KMS-11 (cell line): ENCODE measurements around the gene TMEFF2.

Experiments
- H2AFZ ChIP-seq: fragments of 200-600 bp; sonication (generic); 2 replicates; pipeline ENCODE4 v1.6.1; 2016; ENCODE audit warnings: antibody characterized with exemption, mixed run types, low read depth
- H3K27ac ChIP-seq: fragments of 200-600 bp; sonication (generic); 2 replicates; pipeline ENCODE4 v1.6.1; 2016; ENCODE audit warnings: mild to moderate bottlenecking, mixed run types
- H3K27me3 ChIP-seq: fragments of 200-600 bp; sonication (generic); 2 replicates; pipeline ENCODE4 v1.6.1; 2017; ENCODE audit warnings: mild to moderate bottlenecking, low read depth, mixed run types, moderate library complexity; ENCODE audit not compliant: insufficient read depth
- H3K36me3 ChIP-seq: fragments of 200-600 bp; sonication (generic); 2 replicates; pipeline ENCODE4 v1.6.1; 2017; ENCODE audit warnings: mild to moderate bottlenecking, mixed run types; ENCODE audit not compliant: insufficient read depth
- H3K4me1 ChIP-seq: fragments of 200-600 bp; sonication (generic); 2 replicates; pipeline ENCODE4 v1.6.1; 2016; ENCODE audit warnings: mild to moderate bottlenecking, low read depth, mixed run types; ENCODE audit not compliant: poor library complexity, severe bottlenecking
- H3K4me2 ChIP-seq: fragments of 200-600 bp; sonication (generic); 2 replicates; pipeline ENCODE4 v1.7.0; 2016; ENCODE audit warnings: mild to moderate bottlenecking, mixed run types
- H3K4me3 ChIP-seq: fragments of 200-600 bp; sonication (generic); IDR thresholded peaks from 2 replicates; pipeline ENCODE4 v1.6.1; 2017; ENCODE audit warnings: low read depth, low read length, mixed read lengths; ENCODE audit not compliant: insufficient read depth
- H3K79me2 ChIP-seq: fragments of 200-600 bp; sonication (generic); 2 replicates; pipeline ENCODE4 v1.6.1; 2016; ENCODE audit warnings: low read depth, mixed run types; ENCODE audit not compliant: insufficient read depth
- H3K9ac ChIP-seq: fragments of 200-600 bp; sonication (generic); 2 replicates; pipeline ENCODE4 v1.6.1; 2016; ENCODE audit warnings: mild to moderate bottlenecking, mixed run types
- H4K20me1 ChIP-seq: fragments of 200-600 bp; sonication (generic); 2 replicates; pipeline ENCODE4 v1.6.1; 2016; ENCODE audit warnings: mild to moderate bottlenecking, mixed run types; ENCODE audit not compliant: insufficient read depth
- TF ChIP-seq, protein P1 (sequence below): fragments of 200-600 bp; sonication (generic); conservative IDR thresholded peaks from 2 replicates; pipeline ENCODE4 v1.6.1; 2017; ENCODE audit warnings: low read depth, mild to moderate bottlenecking, antibody characterized with exemption, low read length, moderate library complexity, mixed read lengths

TMEFF2 gene

DNA sequence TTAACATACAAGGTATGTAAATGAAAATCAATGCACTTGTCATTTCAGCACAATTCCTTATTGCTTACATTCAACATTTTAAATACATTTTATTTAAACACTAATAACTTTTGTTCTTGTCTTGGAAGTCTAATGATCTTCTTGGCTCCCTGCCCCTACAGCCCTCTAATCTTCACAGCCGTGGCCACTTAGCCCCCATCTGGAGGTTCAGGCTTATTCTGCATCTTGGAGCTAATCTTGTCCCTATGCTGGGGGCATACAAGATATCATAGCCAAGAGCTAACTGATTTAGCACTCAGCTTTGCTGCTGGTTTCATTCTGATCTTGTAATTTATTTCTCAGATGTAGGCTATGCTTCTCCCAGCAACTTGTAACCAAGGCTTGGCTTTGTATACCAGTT, 140.8 kb downstream of the TMEFF2 start:
- no peaks in the 10 kb centered on the region for H4K20me1 ChIP-seq
- H3K4me2 ChIP-seq: no peak overlapping the region
- TF ChIP-seq, protein P1, sequence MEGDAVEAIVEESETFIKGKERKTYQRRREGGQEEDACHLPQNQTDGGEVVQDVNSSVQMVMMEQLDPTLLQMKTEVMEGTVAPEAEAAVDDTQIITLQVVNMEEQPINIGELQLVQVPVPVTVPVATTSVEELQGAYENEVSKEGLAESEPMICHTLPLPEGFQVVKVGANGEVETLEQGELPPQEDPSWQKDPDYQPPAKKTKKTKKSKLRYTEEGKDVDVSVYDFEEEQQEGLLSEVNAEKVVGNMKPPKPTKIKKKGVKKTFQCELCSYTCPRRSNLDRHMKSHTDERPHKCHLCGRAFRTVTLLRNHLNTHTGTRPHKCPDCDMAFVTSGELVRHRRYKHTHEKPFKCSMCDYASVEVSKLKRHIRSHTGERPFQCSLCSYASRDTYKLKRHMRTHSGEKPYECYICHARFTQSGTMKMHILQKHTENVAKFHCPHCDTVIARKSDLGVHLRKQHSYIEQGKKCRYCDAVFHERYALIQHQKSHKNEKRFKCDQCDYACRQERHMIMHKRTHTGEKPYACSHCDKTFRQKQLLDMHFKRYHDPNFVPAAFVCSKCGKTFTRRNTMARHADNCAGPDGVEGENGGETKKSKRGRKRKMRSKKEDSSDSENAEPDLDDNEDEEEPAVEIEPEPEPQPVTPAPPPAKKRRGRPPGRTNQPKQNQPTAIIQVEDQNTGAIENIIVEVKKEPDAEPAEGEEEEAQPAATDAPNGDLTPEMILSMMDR: no peak
- H3K4me3 ChIP-seq: no peak overlapping the region
- no peak overlapping the region for H2AFZ ChIP-seq
- H3K36me3 ChIP-seq: no peaks in the 10 kb centered on the region
- H3K9ac ChIP-seq: no peak overlapping the region
- no peaks in the 10 kb centered on the region for H3K4me1 ChIP-seq
- no peaks in the 10 kb centered on the region for H3K27me3 ChIP-seq
- H3K79me2 ChIP-seq: no peaks in the 10 kb centered on the region
- no peak overlapping the region for H3K27ac ChIP-seq

DNA sequence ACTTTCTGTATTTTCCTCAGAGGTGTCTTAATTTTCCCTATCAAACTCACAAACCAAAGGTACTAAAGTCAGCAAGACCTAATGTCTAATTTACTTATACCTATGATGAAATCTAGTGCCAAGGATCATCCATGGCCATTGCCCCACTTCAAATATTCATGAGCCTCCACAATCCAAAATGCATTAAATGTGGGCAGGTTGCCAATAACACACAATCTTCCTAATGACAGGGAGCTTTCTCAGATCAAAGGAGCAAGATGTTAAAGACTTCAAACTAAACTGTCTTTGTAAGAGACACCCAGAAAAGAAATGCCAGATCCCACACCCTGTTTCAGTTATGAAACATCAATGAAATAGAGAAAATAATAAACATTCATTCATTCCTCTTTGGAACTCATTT, 143.2 kb downstream of the TMEFF2 start:
- no peak overlapping the region for H3K4me3 ChIP-seq
- no peak overlapping the region for H2AFZ ChIP-seq
- no peak overlapping the region for H3K4me2 ChIP-seq
- H3K27me3 ChIP-seq: no peaks in the 10 kb centered on the region
- H3K9ac ChIP-seq: no peak overlapping the region
- no peaks in the 10 kb centered on the region for H3K4me1 ChIP-seq
- H3K27ac ChIP-seq: no peak overlapping the region
- H4K20me1 ChIP-seq: no peaks in the 10 kb centered on the region
- TF ChIP-seq, protein P1: no peak
- no peaks in the 10 kb centered on the region for H3K36me3 ChIP-seq
- H3K79me2 ChIP-seq: no peaks in the 10 kb centered on the region

DNA sequence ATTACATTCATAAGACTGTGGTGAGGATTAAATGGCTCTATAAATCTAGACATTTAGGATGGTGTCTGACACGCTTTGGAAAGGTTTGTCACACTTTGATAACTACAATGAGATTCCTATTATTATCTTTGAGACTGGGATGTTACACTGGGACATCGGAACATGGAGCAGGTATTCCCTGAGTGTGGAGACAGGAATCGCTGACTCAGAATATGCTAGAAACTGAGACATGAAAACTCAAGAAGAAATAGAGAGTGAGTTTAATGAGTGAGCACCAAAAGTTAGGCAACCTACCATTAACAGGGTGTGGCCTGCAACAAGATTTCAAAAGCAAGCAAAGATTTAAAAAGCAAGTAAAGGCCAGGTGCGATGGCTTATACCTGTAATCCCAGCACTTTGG, 145.4 kb downstream of the TMEFF2 start:
- Histone ChIP-seq H3K9ac (no peak overlapping the region), H3K4me2 (no peak overlapping the region), H4K20me1 (no peaks in the 10 kb centered on the region), H2AFZ (no peak overlapping the region), H3K4me1 (no peaks in the 10 kb centered on the region), H3K27ac (no peak overlapping the region), H3K36me3 (no peaks in the 10 kb centered on the region), H3K79me2 (no peaks in the 10 kb centered on the region), H3K27me3 (no peaks in the 10 kb centered on the region), H3K4me3 (no peak overlapping the region)
- TF ChIP-seq, protein P1: no peak

DNA sequence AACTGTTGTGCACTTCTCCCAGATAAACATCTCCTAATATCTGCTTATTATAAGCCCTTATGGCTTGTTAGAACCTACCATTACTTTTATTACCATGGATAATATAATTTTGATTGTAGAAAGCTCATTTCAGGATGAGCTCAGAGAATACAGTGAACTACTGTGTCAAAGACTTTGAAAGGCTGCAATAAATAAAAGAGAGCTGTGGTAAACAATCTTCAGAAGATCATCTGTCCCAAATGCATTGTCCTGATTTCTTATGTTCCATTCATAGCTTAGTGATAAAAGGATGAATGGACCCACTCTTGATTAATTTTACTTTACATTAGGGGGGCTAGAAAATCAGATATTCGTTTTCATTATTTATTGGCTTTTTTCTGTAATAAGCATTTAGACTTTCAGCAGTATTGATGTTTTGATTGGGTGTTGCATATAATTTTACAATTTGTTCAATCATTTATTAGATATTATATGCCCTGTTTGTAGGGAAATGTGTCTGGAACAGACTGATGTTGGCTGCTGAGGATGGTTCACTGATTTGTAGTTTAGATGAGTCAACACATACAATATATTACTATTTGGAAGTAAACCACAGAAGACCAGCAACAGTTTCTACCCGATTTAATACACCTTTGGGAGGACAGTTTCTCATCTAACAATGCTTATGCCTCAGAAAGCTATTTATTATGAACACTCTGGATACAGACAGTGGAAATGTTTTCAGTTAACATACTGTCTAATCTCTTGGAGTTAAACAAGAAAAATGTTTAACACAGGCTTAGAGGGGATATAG, 147.2 kb downstream of the TMEFF2 start:
- Histone ChIP-seq H2AFZ (no peak overlapping the region), H3K4me2 (no peak overlapping the region), H3K4me1 (no peaks in the 10 kb centered on the region), H4K20me1 (no peaks in the 10 kb centered on the region), H3K27me3 (no peaks in the 10 kb centered on the region), H3K27ac (no peak overlapping the region), H3K9ac (no peak overlapping the region), H3K4me3 (no peak overlapping the region), H3K79me2 (no peaks in the 10 kb centered on the region), H3K36me3 (no peaks in the 10 kb centered on the region)
- TF ChIP-seq, protein P1: no peak
